ENCODE results near the gene FBN1.

Gene FBN1

GRCh38 chr15:48501208-48501607 is 144.3 kb downstream of the FBN1 start:
- DNase-seq: no peak

GRCh38 chr15:48500595-48500994 is 144.9 kb downstream of the FBN1 start:
- no peak for DNase-seq

- no peak for DNase-seq
Observed at GRCh38 chr15:48499978-48500377, 145.5 kb downstream of the FBN1 start.

GRCh38 chr15:48498828-48499227 is 146.7 kb downstream of the FBN1 start:
- no peak for DNase-seq

- no peak for DNase-seq
Observed at GRCh38 chr15:48494631-48495030, 150.9 kb downstream of the FBN1 start.

GRCh38 chr15:48493763-48494225 is 151.7 kb downstream of the FBN1 start:
- no peak for DNase-seq

- no peak for DNase-seq
Observed at GRCh38 chr15:48493084-48493762, 152.3 kb downstream of the FBN1 start.

GRCh38 chr15:48486228-48486627 is 159.3 kb downstream of the FBN1 start:
- no peak for DNase-seq

- peak in 1 of 2 experiments; percentile 51 for DNase-seq
Observed at GRCh38 chr15:48481802-48482201, 163.7 kb downstream of the FBN1 start.

- DNase-seq: no peak
Observed at GRCh38 chr15:48479751-48480150, 165.8 kb downstream of the FBN1 start.

GRCh38 chr15:48478581-48478980 is 166.9 kb downstream of the FBN1 start:
- no peak for DNase-seq

GRCh38 chr15:48477795-48478360 is 167.6 kb downstream of the FBN1 start:
- DNase-seq: no peak

- no peak for DNase-seq
Observed at GRCh38 chr15:48475600-48476395, 169.7 kb downstream of the FBN1 start.

GRCh38 chr15:48473667-48474066 is 171.8 kb downstream of the FBN1 start:
- no peak for DNase-seq

GRCh38 chr15:48472756-48473155 is 172.8 kb downstream of the FBN1 start:
- no peak for DNase-seq

- DNase-seq: no peak
Observed at GRCh38 chr15:48471073-48471472, 174.4 kb downstream of the FBN1 start.

GRCh38 chr15:48470096-48470495 is 175.4 kb downstream of the FBN1 start:
- no peak for DNase-seq

- DNase-seq: no peak
Observed at GRCh38 chr15:48469681-48470080, 175.8 kb downstream of the FBN1 start.

- no peak for DNase-seq
Observed at GRCh38 chr15:48469271-48469670, 176.2 kb downstream of the FBN1 start.

- peak in 1 of 2 experiments; percentile 33 for DNase-seq
Observed at GRCh38 chr15:48467801-48468200, 177.7 kb downstream of the FBN1 start.

- DNase-seq: no peak
Observed at GRCh38 chr15:48466820-48467219, 178.7 kb downstream of the FBN1 start.

GRCh38 chr15:48466079-48466478 is 179.4 kb downstream of the FBN1 start:
- no peak for DNase-seq

- DNase-seq: no peak
Observed at GRCh38 chr15:48465410-48465809, 180.1 kb downstream of the FBN1 start.

- no peak for DNase-seq
Observed at GRCh38 chr15:48463366-48463880, 182.1 kb downstream of the FBN1 start.
